HG03439 (cell line): ENCODE results near the gene ZDHHC13.
"Not testable (repeated sequence)": the region's sequence is repeated elsewhere in the genome, so short reads cannot be mapped to it uniquely, and the experiment has no call there.

ENCODE experiments used
- ATAC-seq: cut with Tn5 transposase; IDR thresholded peaks from one replicate; pipeline ENCODE4 v1.9.1; 2021; ENCODE audit warnings: mild to moderate bottlenecking, moderate library complexity; ENCODE audit not compliant: unreplicated experiment

ZDHHC13 gene

GRCh38 chr11:19094859-19095258, 22.1 kb upstream of the ZDHHC13 start:
- no peak for ATAC-seq

- no peak for ATAC-seq
Measured at GRCh38 chr11:19099093-19099492, 17.9 kb upstream of the ZDHHC13 start.

- ATAC-seq = no peak
Measured at GRCh38 chr11:19100885-19101284, 16.1 kb upstream of the ZDHHC13 start.

GRCh38 chr11:19101796-19102520, 15.0 kb upstream of the ZDHHC13 start:
- ATAC-seq = no peak

GRCh38 chr11:19102521-19102900, 14.5 kb upstream of the ZDHHC13 start:
- ATAC-seq = no peak

GRCh38 chr11:19105011-19105410, 12.0 kb upstream of the ZDHHC13 start:
- no peak for ATAC-seq

GRCh38 chr11:19107125-19107524, 9.8 kb upstream of the ZDHHC13 start:
- no peak for ATAC-seq

GRCh38 chr11:19110295-19110694, 6.7 kb upstream of the ZDHHC13 start:
- ATAC-seq = no peak

GRCh38 chr11:19111809-19112208, 5.2 kb upstream of the ZDHHC13 start:
- no peak for ATAC-seq

GRCh38 chr11:19116276-19116970, 545 bp upstream of the ZDHHC13 start:
- no peak for ATAC-seq

GRCh38 chr11:19117760-19118097, 761 bp downstream of the ZDHHC13 start:
- ATAC-seq = no peak

GRCh38 chr11:19121646-19122045, 4.7 kb downstream of the ZDHHC13 start:
- no peak for ATAC-seq

GRCh38 chr11:19122960-19123615, 6.1 kb downstream of the ZDHHC13 start:
- ATAC-seq = no peak

- ATAC-seq = not testable (repeated sequence)
Measured at GRCh38 chr11:19126562-19127325, 9.8 kb downstream of the ZDHHC13 start.

- no peak for ATAC-seq
Measured at GRCh38 chr11:19134004-19134403, 17.0 kb downstream of the ZDHHC13 start.

GRCh38 chr11:19136884-19137283, 19.9 kb downstream of the ZDHHC13 start:
- ATAC-seq = not testable (repeated sequence)

- ATAC-seq = no peak
Measured at GRCh38 chr11:19145319-19145718, 28.4 kb downstream of the ZDHHC13 start.

- ATAC-seq = no peak
Measured at GRCh38 chr11:19156892-19157291, 39.9 kb downstream of the ZDHHC13 start.

GRCh38 chr11:19160847-19161246, 43.9 kb downstream of the ZDHHC13 start:
- ATAC-seq = no peak

- ATAC-seq = no peak
Measured at GRCh38 chr11:19161651-19162050, 44.7 kb downstream of the ZDHHC13 start.

GRCh38 chr11:19162951-19163505, 46.1 kb downstream of the ZDHHC13 start:
- no peak for ATAC-seq
